Activated CD4-positive, alpha-beta memory T cell treated with anti-CD3 and anti-CD28 coated beads, Interleukin-2, amount 10 ng/mL, durations not matched to agents 7 days and 5 days (primary cell): ENCODE results near the gene RUNX2. TPM values are rescaled to one million over a fixed set of nuclear protein-coding genes. Genes with fewer than 3 reads are reported as not detected.
A peak's percentile ranks its signal among the peaks of the same experiment; 100 is the strongest.

ENCODE experiments used
- CTCF ChIA-PET: fragments of 350-600 bp; sonication (Branson Sonifier 250); formaldehyde crosslinking; loops from one replicate; lab custom pipeline; 2021; ENCODE audit warnings: antibody characterized with exemption, inconsistent platforms; lab: Charles Lee
- POLR2A ChIA-PET: fragments of 350-600 bp; sonication (Branson Sonifier 250); formaldehyde crosslinking; loops from one replicate; lab custom pipeline; 2021; ENCODE audit warnings: antibody characterized with exemption; lab: Charles Lee
- DNase-seq: peaks from one replicate; pipeline ENCODE4 v3.0.0-alpha.2; 2020
- H3K27ac Mint-ChIP-seq: one replicate; pipeline ENCODE4 v1.8.0; 2021; ENCODE audit warnings: mild to moderate bottlenecking, mixed read lengths
- H3K27me3 Mint-ChIP-seq: one replicate; pipeline ENCODE4 v1.8.0; 2021; ENCODE audit warnings: mixed read lengths
- H3K36me3 Mint-ChIP-seq: one replicate; pipeline ENCODE4 v1.8.0; 2021; ENCODE audit warnings: low read depth, mixed read lengths
- H3K4me1 Mint-ChIP-seq: one replicate; pipeline ENCODE4 v1.8.0; 2021; ENCODE audit warnings: mixed read lengths
- H3K4me3 Mint-ChIP-seq: one replicate; pipeline ENCODE4 v1.8.0; 2021; ENCODE audit warnings: mild to moderate bottlenecking, mixed read lengths
- H3K9me3 Mint-ChIP-seq: one replicate; pipeline ENCODE4 v1.8.0; 2021; ENCODE audit warnings: mixed read lengths
- total RNA-seq, 2 experiments: library from RNA; stranded (reverse); gene quantifications; one replicate each; pipeline ENCODE4 v1.2.3, GENCODE V29; 2021

Gene RUNX2
- total RNA-seq, 2 experiments from 2014 or later = 42.2 to 43.4 TPM

GRCh38 chr6:45439861-45440388 is 111.8 kb downstream of the RUNX2 start:
- Mint-ChIP-seq H3K4me3 (peak overlapping the region; percentile 43), H3K27me3 (no peaks in the 10 kb centered on the region), H3K4me1 (peaks cover 93% of the 10 kb centered on the region), H3K27ac (peak overlapping the region; percentile 63), H3K9me3 (no peaks in the 10 kb centered on the region), H3K36me3 (peaks cover 89% of the 10 kb centered on the region)
- no peak for DNase-seq
- CTCF ChIA-PET = no interaction called here
- POLR2A ChIA-PET = interaction anchor here (0.9 to 7.7 kb wide), 5 partner anchors 9 to 18 kb away, joined by 3 to 91 read pairs (median 10); no protein-coding TSS in a partner anchor

GRCh38 chr6:45441851-45442453 is 113.8 kb downstream of the RUNX2 start:
- ChIA-PET POLR2A (interaction anchor here (0.7 to 2.4 kb wide), 11 partner anchors 8 to 272 kb away, joined by 3 to 12 read pairs (median 3); no protein-coding TSS in a partner anchor), CTCF (interaction anchor here (1.2 to 4.2 kb wide), 2 partner anchors 16 to 273 kb away, joined by 3 to 15 read pairs; no protein-coding TSS in a partner anchor)
- peaks cover 96% of the 10 kb centered on the region for H3K36me3 Mint-ChIP-seq
- peak overlapping the region; percentile 50 for H3K27ac Mint-ChIP-seq
- H3K9me3 Mint-ChIP-seq = no peaks in the 10 kb centered on the region
- no peak overlapping the region for H3K4me3 Mint-ChIP-seq
- H3K4me1 Mint-ChIP-seq = peaks cover 95% of the 10 kb centered on the region
- DNase-seq = no peak
- no peaks in the 10 kb centered on the region for H3K27me3 Mint-ChIP-seq

GRCh38 chr6:45442716-45443115 is 114.6 kb downstream of the RUNX2 start:
- Mint-ChIP-seq H3K4me3 (no peak overlapping the region), H3K27me3 (no peaks in the 10 kb centered on the region), H3K27ac (peak overlapping the region; percentile 24), H3K9me3 (no peaks in the 10 kb centered on the region), H3K4me1 (peaks cover 94% of the 10 kb centered on the region), H3K36me3 (peaks cover 95% of the 10 kb centered on the region)
- DNase-seq = no peak
- POLR2A ChIA-PET = interaction anchor here (0.8 to 2.4 kb wide), 9 partner anchors 9 to 144 kb away, joined by 3 to 12 read pairs (median 6); no protein-coding TSS in a partner anchor
- CTCF ChIA-PET = interaction anchor here (1.0 to 4.2 kb wide), 2 partner anchors 17 to 272 kb away, joined by 5 to 15 read pairs; no protein-coding TSS in a partner anchor

GRCh38 chr6:45445364-45445748 is 117.2 kb downstream of the RUNX2 start:
- no peak for DNase-seq
- Mint-ChIP-seq H3K9me3 (no peaks in the 10 kb centered on the region), H3K27ac (peak overlapping the region; percentile 79), H3K27me3 (no peaks in the 10 kb centered on the region), H3K4me1 (peaks cover 94% of the 10 kb centered on the region), H3K36me3 (peaks cover 93% of the 10 kb centered on the region), H3K4me3 (no peak overlapping the region)
- CTCF ChIA-PET = no interaction called here
- POLR2A ChIA-PET = interaction anchor here (1.2 to 1.3 kb wide), 2 partner anchors 23 to 33 kb away, joined by 3 read pairs; no protein-coding TSS in a partner anchor

- H3K27me3 Mint-ChIP-seq = no peaks in the 10 kb centered on the region
- POLR2A ChIA-PET = interaction anchor here (1.0 to 1.2 kb wide), 2 partner anchors 14 to 32 kb away, joined by 3 read pairs; no protein-coding TSS in a partner anchor
- H3K9me3 Mint-ChIP-seq = no peaks in the 10 kb centered on the region
- CTCF ChIA-PET = interaction anchor here (0.6 kb wide), 1 partner anchor 478 kb away, joined by 3 read pairs; no protein-coding TSS in a partner anchor
- H3K27ac Mint-ChIP-seq = peak overlapping the region; percentile 79
- peaks cover 96% of the 10 kb centered on the region for H3K36me3 Mint-ChIP-seq
- DNase-seq = no peak
- no peak overlapping the region for H3K4me3 Mint-ChIP-seq
- peaks cover 94% of the 10 kb centered on the region for H3K4me1 Mint-ChIP-seq
Observed at GRCh38 chr6:45445749-45446549, 117.8 kb downstream of the RUNX2 start.

DNA sequence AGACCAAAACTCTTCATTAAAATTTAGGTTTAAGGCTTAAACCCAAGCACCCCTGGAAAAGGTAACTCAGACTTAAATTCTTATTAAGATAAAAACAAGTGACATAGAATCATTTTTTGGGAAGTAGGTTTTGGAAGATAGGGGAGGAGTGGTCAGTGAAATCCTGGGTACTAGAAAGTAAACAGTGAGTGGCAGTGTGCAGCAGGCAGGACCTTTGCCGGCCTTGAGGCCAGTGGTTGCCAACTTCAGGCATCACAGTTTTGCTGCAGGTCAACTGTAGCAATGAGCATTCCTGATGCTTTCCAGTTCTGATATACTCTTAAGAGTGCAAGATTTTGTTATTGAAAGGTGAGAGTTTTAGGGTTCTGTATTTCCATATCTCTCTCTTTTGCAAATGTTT is 118.9 kb downstream of the RUNX2 start:
- CTCF ChIA-PET = no interaction called here
- POLR2A ChIA-PET = no interaction called here

DNA sequence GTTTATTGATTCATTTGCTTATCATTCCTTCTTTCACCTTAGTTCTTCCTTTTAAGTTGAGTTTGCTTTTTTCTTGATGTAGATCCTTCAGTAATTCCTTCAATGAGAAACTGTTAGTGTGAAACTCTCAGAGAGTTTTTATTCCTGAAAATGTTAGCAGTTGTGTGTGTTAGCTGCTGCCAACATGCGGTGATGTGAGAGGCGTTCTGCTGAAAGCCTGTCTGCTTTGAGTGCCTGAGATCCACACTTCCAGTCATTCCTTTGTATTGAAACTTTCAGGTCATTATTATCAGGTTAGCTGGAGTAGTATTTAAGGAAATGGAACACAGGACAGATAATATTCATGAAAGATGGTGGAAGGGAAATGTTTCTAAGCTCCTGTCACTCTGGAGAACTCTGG is 119.6 kb downstream of the RUNX2 start:
- H3K36me3 Mint-ChIP-seq = peaks cover 93% of the 10 kb centered on the region
- CTCF ChIA-PET = interaction anchor here (1.0 kb wide), 1 partner anchor 11 kb away, joined by 3 read pairs; no protein-coding TSS in a partner anchor
- H3K27me3 Mint-ChIP-seq = no peaks in the 10 kb centered on the region
- H3K27ac Mint-ChIP-seq = peak overlapping the region; percentile 36
- no peaks in the 10 kb centered on the region for H3K9me3 Mint-ChIP-seq
- POLR2A ChIA-PET = interaction anchor here (1.1 to 1.6 kb wide), 7 partner anchors 8 to 26 kb away, joined by 3 to 10 read pairs (median 6); no protein-coding TSS in a partner anchor
- DNase-seq = no peak
- peaks cover 93% of the 10 kb centered on the region for H3K4me1 Mint-ChIP-seq
- H3K4me3 Mint-ChIP-seq = no peak overlapping the region

More for the DNA sequence above, 118.9 kb downstream of the RUNX2 start:
- DNase-seq = no peak
- peaks cover 94% of the 10 kb centered on the region for H3K4me1 Mint-ChIP-seq
- no peaks in the 10 kb centered on the region for H3K9me3 Mint-ChIP-seq
- no peak overlapping the region for H3K27ac Mint-ChIP-seq
- no peak overlapping the region for H3K4me3 Mint-ChIP-seq
- no peaks in the 10 kb centered on the region for H3K27me3 Mint-ChIP-seq
- H3K36me3 Mint-ChIP-seq = peaks cover 96% of the 10 kb centered on the region

- no peaks in the 10 kb centered on the region for H3K27me3 Mint-ChIP-seq
Observed at GRCh38 chr6:45448417-45449389, 120.6 kb downstream of the RUNX2 start.

DNA sequence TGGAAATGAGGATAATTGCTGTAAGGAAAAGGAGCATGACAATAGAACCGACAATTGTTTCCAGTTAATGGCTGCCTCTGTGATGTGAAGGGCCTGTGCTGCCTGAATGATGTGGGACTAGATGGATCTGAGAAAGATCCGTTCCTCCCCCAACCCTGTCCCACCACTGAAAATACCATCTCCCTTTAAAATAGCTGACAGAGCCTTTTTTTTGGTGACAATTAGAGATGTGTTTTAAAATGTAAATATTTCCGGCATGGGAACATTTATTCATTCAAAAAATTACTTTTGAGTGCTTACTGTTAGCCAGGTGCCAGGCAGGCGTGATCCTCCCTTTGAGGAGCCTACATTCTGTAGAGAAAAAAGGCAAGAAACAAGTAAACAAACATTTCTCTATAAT is 122.0 kb downstream of the RUNX2 start:
- Mint-ChIP-seq H3K27ac (peak overlapping the region; percentile 27), H3K9me3 (no peaks in the 10 kb centered on the region), H3K36me3 (peaks cover 80% of the 10 kb centered on the region), H3K27me3 (no peaks in the 10 kb centered on the region), H3K4me1 (peaks cover 95% of the 10 kb centered on the region), H3K4me3 (no peak overlapping the region)
- DNase-seq = no peak
- ChIA-PET POLR2A (interaction anchor here (1.8 kb wide), 1 partner anchor 46 kb away, joined by 5 read pairs; no protein-coding TSS in a partner anchor), CTCF (no interaction called here)

More at GRCh38 chr6:45448417-45449389, 120.6 kb downstream of the RUNX2 start:
- Mint-ChIP-seq H3K36me3 (peaks cover 91% of the 10 kb centered on the region), H3K27ac (peak overlapping the region; percentile 36), H3K9me3 (no peaks in the 10 kb centered on the region), H3K4me3 (peak overlapping the region; percentile 18), H3K4me1 (peaks cover 94% of the 10 kb centered on the region)
- ChIA-PET POLR2A (interaction anchor here (0.7 to 1.8 kb wide), 13 partner anchors 9 to 266 kb away, joined by 3 to 10 read pairs (median 5); no protein-coding TSS in a partner anchor), CTCF (interaction anchor here (1.0 kb wide), 1 partner anchor 10 kb away, joined by 3 read pairs; no protein-coding TSS in a partner anchor)
- DNase-seq = no peak

DNA sequence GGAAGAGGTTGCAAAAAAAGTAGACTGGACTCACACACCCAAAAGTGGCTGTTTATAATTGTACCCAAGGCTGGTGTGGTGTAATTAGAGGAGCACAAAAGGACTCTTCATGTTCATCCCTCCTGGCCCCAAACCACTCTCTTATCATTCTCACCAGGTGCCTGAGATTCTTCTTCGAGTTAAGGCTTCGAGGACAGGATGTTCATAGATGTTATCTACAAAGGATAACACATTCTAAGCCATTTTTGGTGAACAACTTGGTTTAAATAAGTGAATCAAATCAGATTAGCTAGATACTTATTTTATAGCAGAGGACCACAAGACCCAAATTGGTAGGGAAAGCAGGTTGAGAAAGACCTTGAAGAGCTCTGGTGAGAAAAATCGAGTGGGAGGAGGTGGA is 122.7 kb downstream of the RUNX2 start:
- Mint-ChIP-seq H3K4me1 (peaks cover 88% of the 10 kb centered on the region), H3K9me3 (no peaks in the 10 kb centered on the region)

More for the DNA sequence above, 122.7 kb downstream of the RUNX2 start:
- Mint-ChIP-seq H3K4me3 (no peak overlapping the region), H3K36me3 (peaks cover 73% of the 10 kb centered on the region), H3K27me3 (no peaks in the 10 kb centered on the region), H3K27ac (peak overlapping the region; percentile 27)
- POLR2A ChIA-PET = interaction anchor here (0.6 to 2.3 kb wide), 8 partner anchors 9 to 264 kb away, joined by 3 to 9 read pairs (median 4); no protein-coding TSS in a partner anchor
- CTCF ChIA-PET = interaction anchor here (1.0 to 1.5 kb wide), 2 partner anchors 17 to 135 kb away, joined by 3 read pairs; no protein-coding TSS in a partner anchor
- no peak for DNase-seq
